H9 (cell line): ENCODE data around the gene LMTK2. TPM values are rescaled to one million over a fixed set of nuclear protein-coding genes. Genes with fewer than 3 reads are reported as not detected.

Experiments used
- DNase-seq: peaks from one replicate; pipeline ENCODE4 v3.0.0-alpha.2; 2017
- H2AFZ ChIP-seq: one replicate; pipeline ENCODE4 v1.6.1; 2013; ENCODE audit warnings: mild to moderate bottlenecking, low read length, control low read depth, moderate library complexity
- H2AK5ac ChIP-seq: 2 replicates; pipeline ENCODE4 v1.6.1; 2013; ENCODE audit warnings: low read length, control low read depth, mixed read lengths; ENCODE audit not compliant: insufficient read length
- H2BK120ac ChIP-seq: one replicate; pipeline ENCODE4 v1.6.1; 2013; ENCODE audit warnings: low read depth, mild to moderate bottlenecking, low read length, control low read depth, inconsistent platforms; ENCODE audit not compliant: poor library complexity, severe bottlenecking
- H2BK12ac ChIP-seq: 2 replicates; pipeline ENCODE4 v1.6.1; 2013; ENCODE audit warnings: low read length, control low read depth, mixed read lengths, low read depth; ENCODE audit not compliant: insufficient read length
- H2BK15ac ChIP-seq: 2 replicates; pipeline ENCODE4 v1.6.1; 2013; ENCODE audit warnings: low read depth, low read length, control low read depth
- H2BK20ac ChIP-seq: one replicate; pipeline ENCODE4 v1.6.1; 2013; ENCODE audit warnings: low read depth, mild to moderate bottlenecking, low read length, control low read depth, inconsistent platforms; ENCODE audit not compliant: poor library complexity, severe bottlenecking
- H2BK5ac ChIP-seq: 2 replicates; pipeline ENCODE4 v1.6.1; 2013; ENCODE audit warnings: low read length, control low read depth, mixed read lengths; ENCODE audit not compliant: insufficient read length
- H3K14ac ChIP-seq: 2 replicates; pipeline ENCODE4 v1.6.1; 2013; ENCODE audit warnings: low read length, control low read depth; ENCODE audit not compliant: insufficient read depth
- H3K18ac ChIP-seq: 2 replicates; pipeline ENCODE4 v1.6.1; 2013; ENCODE audit warnings: low read depth, mild to moderate bottlenecking, mixed read lengths, low read length, control low read depth; ENCODE audit not compliant: insufficient read length
- H3K23ac ChIP-seq: 2 replicates; pipeline ENCODE4 v1.6.1; 2013; ENCODE audit warnings: low read length, control low read depth, mixed read lengths, low read depth; ENCODE audit not compliant: insufficient read length
- H3K23me2 ChIP-seq: 2 replicates; pipeline ENCODE4 v1.6.1; 2013; ENCODE audit warnings: low read depth, mild to moderate bottlenecking, mixed read lengths, low read length, control low read depth; ENCODE audit not compliant: insufficient read length, poor library complexity, severe bottlenecking
- H3K27ac ChIP-seq: 2 replicates; pipeline ENCODE4 v1.5.1; 2013; ENCODE audit warnings: low read length, control low read depth, mixed read lengths, low read depth; ENCODE audit not compliant: insufficient read length
- H3K27me3 ChIP-seq: 2 replicates; pipeline ENCODE4 v1.6.1; 2013; ENCODE audit warnings: low read length, control low read depth, inconsistent platforms; ENCODE audit not compliant: insufficient read depth
- H3K4ac ChIP-seq: 2 replicates; pipeline ENCODE4 v1.6.1; 2013; ENCODE audit warnings: low read depth, mild to moderate bottlenecking, control low read depth, inconsistent platforms, low read length, moderate library complexity
- H3K4me1 ChIP-seq: 2 replicates; pipeline ENCODE4 v1.6.1; 2013; ENCODE audit warnings: low read length, control low read depth, inconsistent platforms; ENCODE audit not compliant: insufficient read depth
- H3K4me2 ChIP-seq: 2 replicates; pipeline ENCODE4 v1.6.1; 2013; ENCODE audit warnings: low read length, control low read depth, mixed read lengths; ENCODE audit not compliant: insufficient read length, insufficient read depth
- H3K56ac ChIP-seq: 2 replicates; pipeline ENCODE4 v1.6.1; 2013; ENCODE audit warnings: low read depth, mild to moderate bottlenecking, mixed read lengths, low read length, control low read depth; ENCODE audit not compliant: insufficient read length
- H3K79me1 ChIP-seq: 2 replicates; pipeline ENCODE4 v1.6.1; 2013; ENCODE audit warnings: low read depth, mild to moderate bottlenecking, moderate library complexity, low read length, control low read depth, inconsistent platforms; ENCODE audit not compliant: insufficient read depth, poor library complexity, severe bottlenecking
- H3K79me2 ChIP-seq: 2 replicates; pipeline ENCODE4 v1.6.1; 2013; ENCODE audit warnings: low read length, control low read depth, inconsistent platforms; ENCODE audit not compliant: insufficient read depth
- H3K9ac ChIP-seq: 2 replicates; pipeline ENCODE4 v1.6.1; 2013; ENCODE audit warnings: low read length, control low read depth, mixed read lengths; ENCODE audit not compliant: insufficient read length; ENCODE audit errors: extremely low read depth
- H3K9me3 ChIP-seq: one replicate; pipeline ENCODE4 v1.6.1; 2013; ENCODE audit warnings: low read depth, low read length, inconsistent platforms; ENCODE audit not compliant: control insufficient read depth
- H3T11ph ChIP-seq: one replicate; pipeline ENCODE4 v1.6.1; 2013; ENCODE audit warnings: mild to moderate bottlenecking, low read length, control low read depth, inconsistent platforms
- H4K20me1 ChIP-seq: one replicate; pipeline ENCODE4 v1.6.1; 2013; ENCODE audit not compliant: control insufficient read depth, insufficient read length, insufficient read depth
- H4K5ac ChIP-seq: 2 replicates; pipeline ENCODE4 v1.6.1; 2013; ENCODE audit warnings: low read depth, mild to moderate bottlenecking, mixed read lengths, low read length, control low read depth; ENCODE audit not compliant: insufficient read length
- H4K8ac ChIP-seq: replicated peaks from 2 replicates; pipeline ENCODE4 v1.6.1; 2013; ENCODE audit warnings: low read length, control low read depth, mixed read lengths, low read depth; ENCODE audit not compliant: insufficient read length
- H4K91ac ChIP-seq: 2 replicates; pipeline ENCODE4 v1.6.1; 2013; ENCODE audit warnings: low read depth, mild to moderate bottlenecking, moderate library complexity, mixed read lengths, low read length, control low read depth; ENCODE audit not compliant: insufficient read length
- H3K27ac Mint-ChIP-seq, 3 experiments: 2 replicates in 2 of 3; 3 replicates in 1 of 3; pipeline ENCODE4 v1.8.0; 2020 to 2021; ENCODE audit warnings: mixed read lengths in 3 of 3, mild to moderate bottlenecking in 1 of 3, moderate library complexity in 1 of 3
- H3K27me3 Mint-ChIP-seq: 2 replicates; pipeline ENCODE4 v1.8.0; 2021; ENCODE audit warnings: low read depth, mild to moderate bottlenecking, moderate library complexity, mixed read lengths
- H3K36me3 Mint-ChIP-seq, 3 experiments: 2 replicates in 2 of 3; 3 replicates in 1 of 3; pipeline ENCODE4 v1.8.0; 2020 to 2021; ENCODE audit warnings: low read depth in 3 of 3, mixed read lengths in 3 of 3; ENCODE audit not compliant: insufficient read depth in 1 of 3
- H3K4me1 Mint-ChIP-seq, 2 experiments: 2 replicates each; pipeline ENCODE4 v1.8.0; 2020; ENCODE audit warnings: mixed read lengths in 2 of 2
- H3K4me3 Mint-ChIP-seq, 2 experiments: 2 replicates in 1 of 2; 3 replicates in 1 of 2; pipeline ENCODE4 v1.8.0; 2020 to 2021; ENCODE audit warnings: mild to moderate bottlenecking in 2 of 2, mixed read lengths in 2 of 2, moderate library complexity in 1 of 2
- H3K9me3 Mint-ChIP-seq, 2 experiments: 2 replicates in 1 of 2; 3 replicates in 1 of 2; pipeline ENCODE4 v1.8.0; 2020; ENCODE audit warnings: mild to moderate bottlenecking in 2 of 2, mixed read lengths in 2 of 2, moderate library complexity in 1 of 2
- WGBS: extraction: QIAGEN DNeasy Blood & Tissue Kit; methylation state at CpG from one replicate; pipeline ENCODE4 v1.1.7; 2013; ENCODE audit warnings: missing lambda C conversion rate, low lambda C conversion rate, mixed read lengths; ENCODE audit not compliant: insufficient read length; ENCODE audit errors: extremely low coverage; 5-methylcytosine and 5-hydroxymethylcytosine counted together
- total RNA-seq: library from RNA; stranded (reverse); gene quantifications from 2 replicates; pipeline ENCODE4 v1.2.1, GENCODE V29; 2021
- TF ChIP-seq, protein P1 (sequence below): fragments of 200-600 bp; sonication (generic); conservative IDR thresholded peaks from 3 replicates; pipeline ENCODE4 v1.8.0; 2021; ENCODE audit warnings: antibody characterized with exemption, mild to moderate bottlenecking

LMTK2 gene
- total RNA-seq, 1 experiment from 2014 or later = 24.9 TPM

DNA sequence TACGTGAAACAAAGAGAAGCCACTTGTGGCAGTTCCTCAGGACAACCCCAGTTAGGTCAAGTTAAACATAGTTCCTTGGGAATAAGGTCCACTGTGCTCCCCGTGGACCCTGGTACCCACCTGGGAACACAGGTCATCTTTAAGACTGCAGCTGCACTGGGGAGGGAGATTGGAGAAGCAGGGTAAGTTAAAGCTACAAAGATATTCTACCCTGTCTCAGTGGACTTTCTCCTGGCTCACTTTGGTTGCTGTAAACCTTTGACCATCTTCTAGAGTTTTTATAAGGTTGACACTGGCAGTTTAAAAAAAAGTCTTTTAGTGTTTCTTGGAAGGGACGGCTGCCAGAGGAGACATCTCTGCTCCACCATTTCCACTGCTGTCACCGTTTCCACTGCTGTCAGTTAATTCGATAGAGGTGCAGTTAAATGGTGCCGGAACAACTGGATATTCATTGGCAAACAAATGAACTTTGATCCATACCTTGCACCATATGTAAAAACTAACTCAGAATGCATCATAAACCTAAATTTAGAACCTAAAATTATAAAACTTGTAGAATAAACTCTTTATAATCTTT, 42.5 kb downstream of the LMTK2 start:
- no peak overlapping the region for H3K27ac ChIP-seq
- no peaks in the 10 kb centered on the region for H3K23me2 ChIP-seq
- no peak for DNase-seq
- H2BK5ac ChIP-seq = no peak overlapping the region
- no peaks in the 10 kb centered on the region for H3K9me3 ChIP-seq
- no peak overlapping the region for H3K18ac ChIP-seq
- no peak overlapping the region for H3K56ac ChIP-seq
- Mint-ChIP-seq H3K36me3 (peaks cover 30 to 71% (median 53%) of the 10 kb centered on the region in 3 experiments), H3K4me3 (no peak overlapping the region), H3K27ac (peak overlapping the region in 2 of 3 experiments; percentile 40 to 81; a peak in 2 of 7 replicates), H3K9me3 (peaks cover 5 to 7% of the 10 kb centered on the region in 2 experiments), H3K4me1 (peaks cover 20% of the 10 kb centered on the region in 2 experiments), H3K27me3 (no peaks in the 10 kb centered on the region)
- H3T11ph ChIP-seq = no peak overlapping the region
- H3K27me3 ChIP-seq = no peaks in the 10 kb centered on the region
- WGBS = no CpG with 5 or more reads among the region's 6 CpGs
- no peak overlapping the region for H4K8ac ChIP-seq
- H2BK120ac ChIP-seq = no peak overlapping the region
- H3K4me2 ChIP-seq = no peak overlapping the region
- no peaks in the 10 kb centered on the region for H3K4me1 ChIP-seq
- H4K91ac ChIP-seq = no peak overlapping the region
- no peak overlapping the region for H2BK15ac ChIP-seq
- H2AK5ac ChIP-seq = no peak overlapping the region
- no peak overlapping the region for H2AFZ ChIP-seq
- TF ChIP-seq, protein P1, sequence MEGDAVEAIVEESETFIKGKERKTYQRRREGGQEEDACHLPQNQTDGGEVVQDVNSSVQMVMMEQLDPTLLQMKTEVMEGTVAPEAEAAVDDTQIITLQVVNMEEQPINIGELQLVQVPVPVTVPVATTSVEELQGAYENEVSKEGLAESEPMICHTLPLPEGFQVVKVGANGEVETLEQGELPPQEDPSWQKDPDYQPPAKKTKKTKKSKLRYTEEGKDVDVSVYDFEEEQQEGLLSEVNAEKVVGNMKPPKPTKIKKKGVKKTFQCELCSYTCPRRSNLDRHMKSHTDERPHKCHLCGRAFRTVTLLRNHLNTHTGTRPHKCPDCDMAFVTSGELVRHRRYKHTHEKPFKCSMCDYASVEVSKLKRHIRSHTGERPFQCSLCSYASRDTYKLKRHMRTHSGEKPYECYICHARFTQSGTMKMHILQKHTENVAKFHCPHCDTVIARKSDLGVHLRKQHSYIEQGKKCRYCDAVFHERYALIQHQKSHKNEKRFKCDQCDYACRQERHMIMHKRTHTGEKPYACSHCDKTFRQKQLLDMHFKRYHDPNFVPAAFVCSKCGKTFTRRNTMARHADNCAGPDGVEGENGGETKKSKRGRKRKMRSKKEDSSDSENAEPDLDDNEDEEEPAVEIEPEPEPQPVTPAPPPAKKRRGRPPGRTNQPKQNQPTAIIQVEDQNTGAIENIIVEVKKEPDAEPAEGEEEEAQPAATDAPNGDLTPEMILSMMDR = no peak
- H2BK20ac ChIP-seq = no peak overlapping the region
- no peak overlapping the region for H4K5ac ChIP-seq
- no peak overlapping the region for H3K23ac ChIP-seq
- H3K4ac ChIP-seq = no peak overlapping the region
- no peaks in the 10 kb centered on the region for H3K79me2 ChIP-seq
- H3K79me1 ChIP-seq = no peaks in the 10 kb centered on the region
- no peak overlapping the region for H3K14ac ChIP-seq
- no peak overlapping the region for H2BK12ac ChIP-seq
- H3K9ac ChIP-seq = no peak overlapping the region
- no peaks in the 10 kb centered on the region for H4K20me1 ChIP-seq
